A549 (cell line): ENCODE measurements around the gene RIOK2. TPM values are rescaled to one million over a fixed set of nuclear protein-coding genes. Genes with fewer than 3 reads are reported as not detected.

Source experiments
- ATAC-seq, 2 experiments: fragments of 200-7000 bp in 1 of 2; fragments of >200 bp in 1 of 2; cut with Nextera tagmentation in 1 of 2; cut with Tn5 transposase in 1 of 2; 3 replicates each; pipeline versions ENCODE4 v1.8.0 to v1.9.1; 2018 to 2020; ENCODE audit warnings: mild to moderate bottlenecking in 1 of 2, moderate library complexity in 1 of 2
- CTCF ChIA-PET: fragments of 300-600 bp; sonication (Branson Sonifier 250); formaldehyde crosslinking; extraction: SDS; loops from one replicate; lab custom pipeline; 2021; ENCODE audit warnings: antibody characterized with exemption, inconsistent platforms; lab: Yijun Ruan, JAX
- POLR2A ChIA-PET: fragments of 350-600 bp; formaldehyde crosslinking; extraction: SDS; loops from one replicate; lab custom pipeline; 2021; ENCODE audit warnings: antibody characterized with exemption, inconsistent platforms; lab: Yijun Ruan, JAX
- DNase-seq, 2 experiments: peaks; one replicate each; pipeline versions ENCODE4 v3.0.0 to v3.0.0-alpha.2; 2011 to 2016; ENCODE audit warnings: low read depth in 1 of 2, low spot score in 1 of 2
- FAIRE-seq: peaks from 2 replicates; lab custom pipeline; 2011; peaks lifted over from hg19 to GRCh38; lab: Jason Lieb, UNC
- H3K27ac ChIP-seq, 2 experiments: fragments of >200 bp; sonication (Bioruptor Twin); formaldehyde crosslinking; 3 replicates each; pipeline ENCODE4 v1.5.1; 2016 to 2017
- H3K4me1 ChIP-seq: fragments of >200 bp; sonication (Bioruptor Twin); formaldehyde crosslinking; 3 replicates; pipeline ENCODE4 v1.6.1; 2016
- H3K4me2 ChIP-seq: fragments of >200 bp; sonication (Bioruptor Twin); formaldehyde crosslinking; 3 replicates; pipeline ENCODE4 v1.6.1; 2016
- H3K4me3 ChIP-seq: fragments of >200 bp; sonication (Bioruptor Twin); formaldehyde crosslinking; 3 replicates; pipeline ENCODE4 v1.5.1; 2016
- H3K9me3 ChIP-seq: fragments of >200 bp; sonication (Bioruptor Twin); formaldehyde crosslinking; 3 replicates; pipeline ENCODE4 v1.6.1; 2016
- BCL3 ChIP-seq: fragments of >200 bp; sonication (Bioruptor Twin); formaldehyde crosslinking; IDR thresholded peaks from 3 replicates; pipeline ENCODE4 v1.6.1; 2016
- BHLHE40 ChIP-seq: IDR thresholded peaks from 2 replicates; pipeline ENCODE4 v1.6.1; 2012; ENCODE audit warnings: low read depth, low read length, inconsistent platforms
- CEBPB ChIP-seq, 2 experiments: fragments of >200 bp in 1 of 2; sonication (Bioruptor Twin) in 1 of 2; formaldehyde crosslinking in 1 of 2; IDR thresholded peaks; 2 replicates each; pipeline ENCODE4 v1.6.1; 2012 to 2016
- FOSL2 ChIP-seq, 2 experiments: fragments of 450-650 bp in 1 of 2; fragments of >200 bp in 1 of 2; sonication (Bioruptor Twin) in 1 of 2; formaldehyde crosslinking; IDR thresholded peaks; 2 replicates each; pipeline versions ENCODE4 v1.5.0 to v1.6.1; 2016 to 2020; ENCODE audit warnings: mild to moderate bottlenecking in 1 of 2, moderate library complexity in 1 of 2
- GATA3 ChIP-seq: IDR thresholded peaks from 2 replicates; pipeline ENCODE4 v1.6.1; 2012; ENCODE audit warnings: borderline replicate concordance
- HES2 ChIP-seq: fragments of >200 bp; sonication (Bioruptor Twin); formaldehyde crosslinking; IDR thresholded peaks from 2 replicates; pipeline ENCODE4 v1.6.1; 2016
- JUN ChIP-seq, 2 experiments: fragments of >200 bp; sonication (Bioruptor Twin); formaldehyde crosslinking; IDR thresholded peaks; 2 replicates in 1 of 2; 3 replicates in 1 of 2; pipeline ENCODE4 v1.6.1; 2016 to 2017
- JUNB ChIP-seq: fragments of >200 bp; sonication (Bioruptor Twin); formaldehyde crosslinking; IDR thresholded peaks from 2 replicates; pipeline ENCODE4 v1.6.1; 2016
- KDM5A ChIP-seq: fragments of 200-600 bp; sonication (generic); IDR thresholded peaks from 2 replicates; pipeline ENCODE4 v1.6.1; 2016; ENCODE audit warnings: antibody characterized with exemption, mild to moderate bottlenecking
- MAFK ChIP-seq: fragments of 450-650 bp; IDR thresholded peaks from 2 replicates; pipeline ENCODE4 v1.6.1; 2014; ENCODE audit not compliant: partially characterized antibody
- PHF8 ChIP-seq: fragments of 200-600 bp; sonication (generic); IDR thresholded peaks from 2 replicates; pipeline ENCODE4 v1.6.1; 2016; ENCODE audit warnings: low read depth, mild to moderate bottlenecking, antibody characterized with exemption, moderate library complexity, borderline replicate concordance
- POLR2A ChIP-seq: IDR thresholded peaks from 2 replicates; pipeline ENCODE4 v1.6.1; 2012; ENCODE audit warnings: mild to moderate bottlenecking, low read length
- RAD21 ChIP-seq, 2 experiments: fragments of >200 bp in 1 of 2; sonication (Bioruptor Twin) in 1 of 2; formaldehyde crosslinking in 1 of 2; IDR thresholded peaks in 1 of 2; conservative IDR thresholded peaks in 1 of 2; 2 replicates in 1 of 2; 3 replicates in 1 of 2; pipeline ENCODE4 v1.6.1; 2012 to 2018; ENCODE audit warnings: inconsistent platforms in 1 of 2
- RARB ChIP-seq: fragments of 250-450 bp; sonication (Bioruptor Pico); IDR thresholded peaks from 2 replicates; pipeline ENCODE4 v1.8.0; 2021; ENCODE audit warnings: mild to moderate bottlenecking, moderate library complexity
- RFX5 ChIP-seq: fragments of 450-650 bp; IDR thresholded peaks from 2 replicates; pipeline ENCODE4 v1.7.1; 2014; ENCODE audit warnings: antibody characterized with exemption, mild to moderate bottlenecking, moderate library complexity
- USF2 ChIP-seq: fragments of 450-650 bp; IDR thresholded peaks from 2 replicates; pipeline ENCODE4 v1.6.1; 2014; ENCODE audit warnings: antibody characterized with exemption
- ZFP36 ChIP-seq: fragments of 450-650 bp; IDR thresholded peaks from 2 replicates; pipeline ENCODE4 v1.6.1; 2014; ENCODE audit warnings: borderline replicate concordance; ENCODE audit not compliant: partially characterized antibody
- ZSCAN20 ChIP-seq: fragments of 250-450 bp; sonication (Bioruptor Pico); IDR thresholded peaks from 2 replicates; pipeline ENCODE4 v1.8.0; 2022; ENCODE audit warnings: mild to moderate bottlenecking, moderate library complexity
- WGBS: methylation state at CpG from one replicate; pipeline ENCODE4 v1.1.6; 2017; ENCODE audit errors: missing lambda C conversion rate; 5-methylcytosine and 5-hydroxymethylcytosine counted together
- polyA plus RNA-seq, 4 experiments: library from polyadenylated mRNA; depleted of rRNA in 3 of 4; stranded (reverse); fragments of >200 nt; fragmentation: RNase III in 1 of 4; extraction: RNeasy Plus Mini Kit Qiagen cat#74134 plus additional on column Dnase treatment in 1 of 4; gene quantifications; 2 replicates in 3 of 4; 3 replicates in 1 of 4; pipeline ENCODE4 v1.2.3, GENCODE V29; 2011 to 2017
- TF ChIP-seq, protein P1 (sequence below): fragments of 150-350 bp; IDR thresholded peaks from 2 replicates; pipeline ENCODE4 v1.6.1; 2014; ENCODE audit warnings: low read depth, mild to moderate bottlenecking, low read length
- TF ChIP-seq, protein P2 (sequence below): fragments of >200 bp; sonication (Bioruptor Twin); formaldehyde crosslinking; IDR thresholded peaks from 3 replicates; pipeline ENCODE4 v1.5.1; 2016
- TF ChIP-seq, protein P3 (sequence below): IDR thresholded peaks from 2 replicates; pipeline ENCODE4 v1.6.1; 2012
- TF ChIP-seq, protein P4 (sequence below): fragments of 250-450 bp; sonication (Bioruptor Pico); IDR thresholded peaks from 2 replicates; pipeline ENCODE4 v1.5.0; 2021; ENCODE audit warnings: mild to moderate bottlenecking, moderate library complexity, borderline replicate concordance

The RIOK2 gene
- polyA plus RNA-seq, 2 of the 4 experiments (the other 2 are of a cell fraction): 14.7 to 32.0 TPM

DNA sequence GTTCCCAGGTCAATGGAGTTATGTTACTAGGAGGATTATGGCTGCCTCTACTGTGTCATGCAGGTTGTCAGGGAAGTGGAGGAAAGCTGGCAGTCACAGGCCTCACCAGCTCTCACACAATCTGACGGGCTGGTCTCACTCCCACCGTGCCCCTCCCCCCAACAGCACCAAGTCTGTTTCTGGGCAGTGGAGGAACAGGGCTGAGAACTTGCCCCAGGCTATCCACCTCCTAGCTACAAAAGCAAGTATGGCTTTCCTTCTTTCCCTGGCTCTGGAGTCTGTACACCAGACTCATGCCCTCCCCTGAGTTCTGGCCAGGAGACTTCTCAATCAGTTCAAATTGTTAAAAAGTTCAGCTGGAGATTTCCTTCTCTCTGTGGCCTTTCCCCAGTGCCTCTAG is 25.7 kb upstream of the RIOK2 start:
- Histone ChIP-seq H3K9me3 (no peaks in the 10 kb centered on the region), H3K4me2 (no peak overlapping the region), H3K4me3 (no peak overlapping the region), H3K4me1 (no peaks in the 10 kb centered on the region), H3K27ac (no peak overlapping the region)
- TF ChIP-seq PHF8: no peak
- TF ChIP-seq JUNB: no peak
- no peak for TF ChIP-seq RFX5
- no peak for TF ChIP-seq KDM5A
- TF ChIP-seq, protein P1, sequence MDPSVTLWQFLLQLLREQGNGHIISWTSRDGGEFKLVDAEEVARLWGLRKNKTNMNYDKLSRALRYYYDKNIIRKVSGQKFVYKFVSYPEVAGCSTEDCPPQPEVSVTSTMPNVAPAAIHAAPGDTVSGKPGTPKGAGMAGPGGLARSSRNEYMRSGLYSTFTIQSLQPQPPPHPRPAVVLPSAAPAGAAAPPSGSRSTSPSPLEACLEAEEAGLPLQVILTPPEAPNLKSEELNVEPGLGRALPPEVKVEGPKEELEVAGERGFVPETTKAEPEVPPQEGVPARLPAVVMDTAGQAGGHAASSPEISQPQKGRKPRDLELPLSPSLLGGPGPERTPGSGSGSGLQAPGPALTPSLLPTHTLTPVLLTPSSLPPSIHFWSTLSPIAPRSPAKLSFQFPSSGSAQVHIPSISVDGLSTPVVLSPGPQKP: no peak
- TF ChIP-seq FOSL2 (IDR thresholded peaks at IDR 0.05): no peak
- no peak for TF ChIP-seq FOSL2 (CRISPR knock-in tag; IDR thresholded peaks at IDR 0.05)
- no peak for TF ChIP-seq RAD21 (conservative IDR thresholded peaks at IDR 0.05 in 1 of 2, IDR thresholded peaks at IDR 0.05 in 1 of 2)
- TF ChIP-seq GATA3: no peak
- no peak for TF ChIP-seq CEBPB (IDR thresholded peaks at IDR 0.05)
- TF ChIP-seq USF2: no peak
- TF ChIP-seq POLR2A: no peak
- no peak for TF ChIP-seq JUN (IDR thresholded peaks at IDR 0.05)
- TF ChIP-seq, protein P2, sequence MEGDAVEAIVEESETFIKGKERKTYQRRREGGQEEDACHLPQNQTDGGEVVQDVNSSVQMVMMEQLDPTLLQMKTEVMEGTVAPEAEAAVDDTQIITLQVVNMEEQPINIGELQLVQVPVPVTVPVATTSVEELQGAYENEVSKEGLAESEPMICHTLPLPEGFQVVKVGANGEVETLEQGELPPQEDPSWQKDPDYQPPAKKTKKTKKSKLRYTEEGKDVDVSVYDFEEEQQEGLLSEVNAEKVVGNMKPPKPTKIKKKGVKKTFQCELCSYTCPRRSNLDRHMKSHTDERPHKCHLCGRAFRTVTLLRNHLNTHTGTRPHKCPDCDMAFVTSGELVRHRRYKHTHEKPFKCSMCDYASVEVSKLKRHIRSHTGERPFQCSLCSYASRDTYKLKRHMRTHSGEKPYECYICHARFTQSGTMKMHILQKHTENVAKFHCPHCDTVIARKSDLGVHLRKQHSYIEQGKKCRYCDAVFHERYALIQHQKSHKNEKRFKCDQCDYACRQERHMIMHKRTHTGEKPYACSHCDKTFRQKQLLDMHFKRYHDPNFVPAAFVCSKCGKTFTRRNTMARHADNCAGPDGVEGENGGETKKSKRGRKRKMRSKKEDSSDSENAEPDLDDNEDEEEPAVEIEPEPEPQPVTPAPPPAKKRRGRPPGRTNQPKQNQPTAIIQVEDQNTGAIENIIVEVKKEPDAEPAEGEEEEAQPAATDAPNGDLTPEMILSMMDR: no peak
- no peak for TF ChIP-seq ZSCAN20 (CRISPR knock-in tag)
- TF ChIP-seq BHLHE40: no peak
- no peak for TF ChIP-seq HES2
- TF ChIP-seq MAFK: no peak
- TF ChIP-seq BCL3: no peak
- no peak for TF ChIP-seq ZFP36
- TF ChIP-seq, protein P3, sequence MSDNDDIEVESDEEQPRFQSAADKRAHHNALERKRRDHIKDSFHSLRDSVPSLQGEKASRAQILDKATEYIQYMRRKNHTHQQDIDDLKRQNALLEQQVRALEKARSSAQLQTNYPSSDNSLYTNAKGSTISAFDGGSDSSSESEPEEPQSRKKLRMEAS: no peak
- DNase-seq: no peak
- CTCF ChIA-PET: interaction anchor here (0.7 to 0.9 kb wide), 2 partner anchors 22 to 326 kb away, joined by 3 read pairs; no protein-coding TSS in a partner anchor
- 28% methylated on average over 2 of the region's 2 CpGs for WGBS
- POLR2A ChIA-PET: no interaction called here
- no peak for ATAC-seq
- FAIRE-seq: no peak

GRCh38 chr5:97208184-97208713 is 25.2 kb upstream of the RIOK2 start:
- DNase-seq (no peak), ATAC-seq (no peak), FAIRE-seq (no peak)
- Histone ChIP-seq H3K9me3 (no peaks in the 10 kb centered on the region), H3K4me2 (no peak overlapping the region), H3K4me1 (no peaks in the 10 kb centered on the region), H3K4me3 (no peak overlapping the region), H3K27ac (no peak overlapping the region)
- ChIA-PET CTCF (interaction anchor here (0.9 kb wide), 1 partner anchor 326 kb away, joined by 3 read pairs; no protein-coding TSS in a partner anchor), POLR2A (no interaction called here)
- TF ChIP-seq, protein P4, sequence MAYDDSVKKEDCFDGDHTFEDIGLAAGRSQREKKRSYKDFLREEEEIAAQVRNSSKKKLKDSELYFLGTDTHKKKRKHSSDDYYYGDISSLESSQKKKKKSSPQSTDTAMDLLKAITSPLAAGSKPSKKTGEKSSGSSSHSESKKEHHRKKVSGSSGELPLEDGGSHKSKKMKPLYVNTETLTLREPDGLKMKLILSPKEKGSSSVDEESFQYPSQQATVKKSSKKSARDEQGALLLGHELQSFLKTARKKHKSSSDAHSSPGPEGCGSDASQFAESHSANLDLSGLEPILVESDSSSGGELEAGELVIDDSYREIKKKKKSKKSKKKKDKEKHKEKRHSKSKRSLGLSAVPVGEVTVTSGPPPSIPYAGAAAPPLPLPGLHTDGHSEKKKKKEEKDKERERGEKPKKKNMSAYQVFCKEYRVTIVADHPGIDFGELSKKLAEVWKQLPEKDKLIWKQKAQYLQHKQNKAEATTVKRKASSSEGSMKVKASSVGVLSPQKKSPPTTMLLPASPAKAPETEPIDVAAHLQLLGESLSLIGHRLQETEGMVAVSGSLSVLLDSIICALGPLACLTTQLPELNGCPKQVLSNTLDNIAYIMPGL: no peak
- TF ChIP-seq RARB (CRISPR knock-in tag): no peak
- 48% methylated on average over 6 of the region's 6 CpGs for WGBS
